GM12878 (cell line): Measurements from ENCODE around the gene OCA2. TPM values are rescaled to one million over a fixed set of nuclear protein-coding genes. Genes with fewer than 3 reads are reported as not detected.

Experiments used
- ATAC-seq: fragments of 200-7000 bp; cut with Tn5 transposase; 3 replicates; pipeline ENCODE4 v1.9.1; 2020; ENCODE audit warnings: mild to moderate bottlenecking, moderate library complexity
- BruUV-seq: library from RNA; stranded (reverse); fragments of 400-500 nt; replicated peaks from 2 replicates; lab custom pipeline; 2021; lab: Mats Ljungman, UMichigan
- CTCF ChIA-PET: fragments of 300-600 bp; sonication (Branson Sonifier 250); formaldehyde crosslinking; extraction: SDS; loops from one replicate; lab custom pipeline; 2021; ENCODE audit warnings: inconsistent platforms; lab: Yijun Ruan, JAX
- POLR2A ChIA-PET: fragments of 350-600 bp; formaldehyde crosslinking; extraction: SDS; loops from one replicate; lab custom pipeline; 2021; ENCODE audit warnings: inconsistent platforms; lab: Charles Lee
- RAD21 ChIA-PET: fragments of 300-600 bp; sonication (Branson Sonifier 250); formaldehyde crosslinking; loops from one replicate; lab custom pipeline; 2023; ENCODE audit warnings: antibody characterized with exemption; ENCODE audit not compliant: unreplicated experiment; lab: Charles Lee
- SMC1A ChIA-PET: fragments of 300-600 bp; sonication (Branson Sonifier 250); formaldehyde crosslinking; loops from one replicate; lab custom pipeline; 2023; ENCODE audit not compliant: unreplicated experiment, uncharacterized antibody; lab: Charles Lee
- DNase-seq: peaks from one replicate; pipeline ENCODE4 v3.0.0-alpha.2; 2011; ENCODE audit warnings: low read depth, low spot score
- FAIRE-seq: peaks from 3 replicates; lab custom pipeline; 2011; peaks lifted over from hg19 to GRCh38; lab: Jason Lieb, UNC
- H2AFZ ChIP-seq: 2 replicates; pipeline ENCODE4 v1.6.0; 2011; ENCODE audit warnings: low read depth, low read length, control low read depth; ENCODE audit not compliant: control insufficient read depth
- H3K27ac ChIP-seq: 2 replicates; pipeline ENCODE4 v1.5.1; 2011; ENCODE audit warnings: control low read depth; ENCODE audit not compliant: control insufficient read depth, insufficient read depth
- H3K27me3 ChIP-seq, 2 experiments: replicated peaks in 1 of 2; 2 replicates each; pipeline versions ENCODE4 v1.6.0 to v1.6.1; 2011; ENCODE audit warnings: low read length in 1 of 2; ENCODE audit not compliant: control insufficient read depth in 2 of 2, insufficient read depth in 2 of 2
- H3K36me3 ChIP-seq, 2 experiments: 2 replicates each; pipeline ENCODE4 v1.5.1; 2011; ENCODE audit warnings: low read length in 1 of 2; ENCODE audit not compliant: control insufficient read depth in 2 of 2, insufficient read depth in 2 of 2
- H3K4me1 ChIP-seq: 2 replicates; pipeline ENCODE4 v1.6.1; 2011; ENCODE audit warnings: mild to moderate bottlenecking, low read length, moderate library complexity, mixed read lengths; ENCODE audit not compliant: control insufficient read depth, insufficient read depth
- H3K4me2 ChIP-seq: 2 replicates; pipeline ENCODE4 v1.6.0; 2011; ENCODE audit warnings: control low read depth; ENCODE audit not compliant: control insufficient read depth, insufficient read depth
- H3K4me3 ChIP-seq: fragments of 200-600 bp; sonication (generic); 2 replicates; pipeline ENCODE4 v1.5.1; 2016
- H3K79me2 ChIP-seq: 2 replicates; pipeline ENCODE4 v1.6.0; 2011; ENCODE audit warnings: low read length; ENCODE audit not compliant: control insufficient read depth, insufficient read depth
- H3K9ac ChIP-seq: 2 replicates; pipeline ENCODE4 v1.8.0; 2011; ENCODE audit warnings: low read length, control low read depth, mixed read lengths; ENCODE audit not compliant: control insufficient read depth, insufficient read depth
- H3K9me3 ChIP-seq: replicated peaks from 3 replicates; pipeline ENCODE4 v1.5.1; 2011; ENCODE audit warnings: mild to moderate bottlenecking, low read length; ENCODE audit not compliant: control insufficient read depth, insufficient read depth
- H4K20me1 ChIP-seq: 2 replicates; pipeline ENCODE4 v1.6.0; 2011; ENCODE audit not compliant: control insufficient read depth, insufficient read depth
- BHLHE40 ChIP-seq, 2 experiments: fragments of 450-650 bp in 1 of 2; IDR thresholded peaks; 2 replicates each; pipeline ENCODE4 v1.6.1; 2011 to 2017; ENCODE audit warnings: low read depth in 2 of 2, borderline replicate concordance in 1 of 2, improper control_type of control experiment in 1 of 2, low read length in 1 of 2, mild to moderate bottlenecking in 1 of 2
- CHD4 ChIP-seq: fragments of 200-600 bp; sonication (generic); IDR thresholded peaks from 2 replicates; pipeline ENCODE4 v1.6.1; 2016; ENCODE audit warnings: mild to moderate bottlenecking
- EP300 ChIP-seq, 2 experiments: fragments of 150-350 bp in 1 of 2; IDR thresholded peaks; 2 replicates each; pipeline ENCODE4 v1.6.1; 2011 to 2012; ENCODE audit warnings: low read depth in 2 of 2, low read length in 2 of 2, borderline replicate concordance in 1 of 2, improper control_type of control experiment in 1 of 2, inconsistent platforms in 1 of 2; ENCODE audit not compliant: control insufficient read depth in 1 of 2
- FOS ChIP-seq: IDR thresholded peaks from 3 replicates; pipeline ENCODE4 v1.6.1; 2011; ENCODE audit warnings: borderline replicate concordance; ENCODE audit not compliant: insufficient read length; ENCODE audit errors: extremely low read depth
- HCFC1 ChIP-seq: fragments of 150-350 bp; IDR thresholded peaks from 2 replicates; pipeline ENCODE4 v1.6.1; 2014; ENCODE audit warnings: low read length
- NFYA ChIP-seq: IDR thresholded peaks from 2 replicates; pipeline ENCODE4 v1.6.1; 2011; ENCODE audit warnings: low read depth, mild to moderate bottlenecking, low read length, improper control_type of control experiment, borderline replicate concordance
- SMC3 ChIP-seq: IDR thresholded peaks from 2 replicates; pipeline ENCODE4 v1.6.1; 2011; ENCODE audit warnings: low read length, improper control_type of control experiment, borderline replicate concordance
- WRNIP1 ChIP-seq: IDR thresholded peaks from 2 replicates; pipeline ENCODE4 v1.6.1; 2011; ENCODE audit warnings: low read depth, low read length, improper control_type of control experiment, borderline replicate concordance
- WGBS: methylation state at CpG from one replicate; pipeline ENCODE4 v1.1.6; 2016; ENCODE audit warnings: low lambda C conversion rate; ENCODE audit not compliant: insufficient replicate concordance, insufficient coverage; ENCODE audit errors: missing lambda C conversion rate; 5-methylcytosine and 5-hydroxymethylcytosine counted together
- in situ Hi-C: fragments of 300-500 bp; cut with MboI; formaldehyde crosslinking; loops from 9 replicates; pipeline ENCODE4 v1.14.3; 2018; ENCODE audit warnings: mixed read lengths
- intact Hi-C: fragments of 100-400 bp; cut with micrococcal nuclease; formaldehyde crosslinking; loops from one replicate; pipeline ENCODE4 v1.14.2; 2022; ENCODE audit not compliant: unreplicated experiment
- polyA plus RNA-seq, 11 experiments: library from polyadenylated mRNA; depleted of rRNA in 4 of 11; unstranded in 6 of 11; stranded (reverse) in 5 of 11; fragments of >200 nt; fragmentation: Nextera tagmentation in 4 of 11; fragmentation: Illumina TruSeq in 1 of 11; extraction: Ambion mirVana in 4 of 11; extraction: Trizol in 1 of 11; gene quantifications; 1 replicate in 1 of 11; 2 replicates in 10 of 11; pipeline versions ENCODE4 v1.2.1 to v1.2.3, GENCODE V29; 2011 to 2016; ENCODE audit warnings: inconsistent platforms in 2 of 11, missing spikeins in 2 of 11, low read depth in 1 of 11
- total RNA-seq, 4 experiments: library from RNA; depleted of rRNA in 3 of 4; stranded (reverse); fragments of >200 nt in 3 of 4; fragmentation: Illumina TruSeq in 1 of 4; extraction: Trizol in 1 of 4; gene quantifications; 2 replicates each; pipeline versions ENCODE4 v1.2.1 to v1.2.3, GENCODE V29; 2013 to 2021
- TF ChIP-seq, protein P1 (sequence below): fragments of 450-650 bp; IDR thresholded peaks from 2 replicates; pipeline ENCODE4 v1.6.1; 2017; ENCODE audit warnings: mild to moderate bottlenecking, low read depth, inconsistent platforms; ENCODE audit not compliant: poor library complexity, severe bottlenecking
- TF ChIP-seq, protein P2 (sequence below): fragments of 450-650 bp; IDR thresholded peaks from 2 replicates; pipeline ENCODE4 v1.6.1; 2017; ENCODE audit warnings: antibody characterized with exemption, mild to moderate bottlenecking, moderate library complexity
- TF ChIP-seq, protein P3 (sequence below): fragments of 450-650 bp; conservative IDR thresholded peaks from 2 replicates; pipeline ENCODE4 v1.6.1; 2017; ENCODE audit warnings: mild to moderate bottlenecking, moderate library complexity

OCA2 gene
- total and polyA plus RNA-seq, 10 of the 15 experiments (the other 5 are each of a cell fraction or from before 2014, with no cell fraction given): 0.04 to 1.8 TPM; not detected in 8

DNA sequence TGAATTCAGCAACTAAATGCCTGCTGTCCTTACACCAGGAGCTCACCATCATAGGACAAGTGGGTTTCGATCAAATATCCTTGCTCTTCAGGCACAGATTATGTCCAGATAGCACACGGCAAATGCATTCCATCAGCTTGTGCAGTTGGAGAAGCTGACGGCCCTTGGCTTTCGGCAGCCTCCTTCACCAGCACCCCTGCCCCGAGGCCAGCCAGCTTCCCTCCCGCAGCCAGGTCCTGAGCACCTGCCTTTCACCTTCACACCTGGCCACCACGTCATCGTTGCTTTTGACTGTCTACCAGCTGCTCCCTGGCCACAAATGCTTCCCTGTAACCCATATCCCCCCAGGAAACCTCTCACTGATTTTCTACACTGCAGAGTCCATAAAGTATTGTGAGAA lies 355.5 kb downstream of the OCA2 start (continued):
- TF ChIP-seq, protein P1, sequence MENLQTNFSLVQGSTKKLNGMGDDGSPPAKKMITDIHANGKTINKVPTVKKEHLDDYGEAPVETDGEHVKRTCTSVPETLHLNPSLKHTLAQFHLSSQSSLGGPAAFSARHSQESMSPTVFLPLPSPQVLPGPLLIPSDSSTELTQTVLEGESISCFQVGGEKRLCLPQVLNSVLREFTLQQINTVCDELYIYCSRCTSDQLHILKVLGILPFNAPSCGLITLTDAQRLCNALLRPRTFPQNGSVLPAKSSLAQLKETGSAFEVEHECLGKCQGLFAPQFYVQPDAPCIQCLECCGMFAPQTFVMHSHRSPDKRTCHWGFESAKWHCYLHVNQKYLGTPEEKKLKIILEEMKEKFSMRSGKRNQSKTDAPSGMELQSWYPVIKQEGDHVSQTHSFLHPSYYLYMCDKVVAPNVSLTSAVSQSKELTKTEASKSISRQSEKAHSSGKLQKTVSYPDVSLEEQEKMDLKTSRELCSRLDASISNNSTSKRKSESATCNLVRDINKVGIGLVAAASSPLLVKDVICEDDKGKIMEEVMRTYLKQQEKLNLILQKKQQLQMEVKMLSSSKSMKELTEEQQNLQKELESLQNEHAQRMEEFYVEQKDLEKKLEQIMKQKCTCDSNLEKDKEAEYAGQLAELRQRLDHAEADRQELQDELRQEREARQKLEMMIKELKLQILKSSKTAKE: no peak
- no peak for TF ChIP-seq EP300 (IDR thresholded peaks at IDR 0.05; ENCODE audit: borderline replicate concordance in 1 of 2, control insufficient read depth in 1 of 2, low read depth in 2 of 2, low read length in 2 of 2)
- TF ChIP-seq, protein P2, sequence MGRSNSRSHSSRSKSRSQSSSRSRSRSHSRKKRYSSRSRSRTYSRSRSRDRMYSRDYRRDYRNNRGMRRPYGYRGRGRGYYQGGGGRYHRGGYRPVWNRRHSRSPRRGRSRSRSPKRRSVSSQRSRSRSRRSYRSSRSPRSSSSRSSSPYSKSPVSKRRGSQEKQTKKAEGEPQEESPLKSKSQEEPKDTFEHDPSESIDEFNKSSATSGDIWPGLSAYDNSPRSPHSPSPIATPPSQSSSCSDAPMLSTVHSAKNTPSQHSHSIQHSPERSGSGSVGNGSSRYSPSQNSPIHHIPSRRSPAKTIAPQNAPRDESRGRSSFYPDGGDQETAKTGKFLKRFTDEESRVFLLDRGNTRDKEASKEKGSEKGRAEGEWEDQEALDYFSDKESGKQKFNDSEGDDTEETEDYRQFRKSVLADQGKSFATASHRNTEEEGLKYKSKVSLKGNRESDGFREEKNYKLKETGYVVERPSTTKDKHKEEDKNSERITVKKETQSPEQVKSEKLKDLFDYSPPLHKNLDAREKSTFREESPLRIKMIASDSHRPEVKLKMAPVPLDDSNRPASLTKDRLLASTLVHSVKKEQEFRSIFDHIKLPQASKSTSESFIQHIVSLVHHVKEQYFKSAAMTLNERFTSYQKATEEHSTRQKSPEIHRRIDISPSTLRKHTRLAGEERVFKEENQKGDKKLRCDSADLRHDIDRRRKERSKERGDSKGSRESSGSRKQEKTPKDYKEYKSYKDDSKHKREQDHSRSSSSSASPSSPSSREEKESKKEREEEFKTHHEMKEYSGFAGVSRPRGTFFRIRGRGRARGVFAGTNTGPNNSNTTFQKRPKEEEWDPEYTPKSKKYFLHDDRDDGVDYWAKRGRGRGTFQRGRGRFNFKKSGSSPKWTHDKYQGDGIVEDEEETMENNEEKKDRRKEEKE: no peak

DNA sequence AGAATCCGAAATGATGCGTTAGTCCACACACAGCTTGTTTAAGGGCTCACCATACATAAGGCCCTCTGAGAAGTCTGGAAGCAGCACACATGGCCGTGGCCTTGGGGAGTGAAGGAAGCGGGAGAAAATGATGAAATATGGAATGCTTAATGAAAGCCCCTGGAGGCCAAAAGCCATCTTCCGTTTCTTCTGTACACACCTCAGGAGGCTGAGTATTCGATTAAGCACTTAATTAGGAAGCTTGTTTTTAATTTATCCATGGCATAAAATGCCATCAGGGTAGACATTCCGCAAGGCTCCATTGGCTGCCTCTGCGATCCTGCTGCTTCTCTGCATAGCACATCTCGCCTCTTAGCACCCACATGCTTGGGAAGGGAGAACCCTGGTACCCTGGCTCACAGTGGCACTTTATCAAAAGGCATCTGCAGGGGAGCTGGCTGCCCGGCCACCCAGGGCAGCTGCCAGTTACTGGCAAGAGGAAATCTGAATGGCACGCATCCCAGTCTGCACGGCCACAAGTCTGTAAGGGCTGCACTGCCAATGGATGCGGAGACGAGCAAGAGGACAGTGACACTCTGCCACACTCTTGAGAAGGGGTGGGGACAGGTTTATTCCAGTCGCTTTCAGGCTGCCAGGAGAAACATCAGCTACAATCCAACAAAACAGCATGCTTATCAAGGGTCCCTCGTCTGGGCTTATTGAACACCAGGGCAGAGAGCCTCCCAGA lies 356.2 kb downstream of the OCA2 start:
- intact Hi-C loops: no loop called here
- no peak for ATAC-seq
- no peak overlapping the region for H3K4me3 ChIP-seq
- H4K20me1 ChIP-seq: no peaks in the 10 kb centered on the region
- DNase-seq: no peak
- H3K27ac ChIP-seq: no peak overlapping the region
- FAIRE-seq: no peak
- in situ Hi-C loops: no loop called here
- H3K27me3 ChIP-seq: no peaks in the 10 kb centered on the region
- SMC1A ChIA-PET: no interaction called here
- H3K4me1 ChIP-seq: no peaks in the 10 kb centered on the region
- BruUV-seq: no TSS peak
- WGBS: 29% methylated on average over 16 of the region's 16 CpGs
- RAD21 ChIA-PET: no interaction called here
- no peaks in the 10 kb centered on the region; the same call in 2 of the 3 replicates for H3K9me3 ChIP-seq
- POLR2A ChIA-PET: no interaction called here
- H3K36me3 ChIP-seq: no peaks in the 10 kb centered on the region
- no peak overlapping the region for H3K9ac ChIP-seq
- H3K4me2 ChIP-seq: no peak overlapping the region
- H3K79me2 ChIP-seq: no peaks in the 10 kb centered on the region
- CTCF ChIA-PET: interaction anchor here (0.6 kb wide), 1 partner anchor 42 kb away, joined by 3 read pairs; no protein-coding TSS in a partner anchor
- no peak overlapping the region for H2AFZ ChIP-seq
- TF ChIP-seq WRNIP1 (no peak), BHLHE40 (IDR thresholded peaks at IDR 0.05; ENCODE audit: borderline replicate concordance in 1 of 2, low read depth in 2 of 2, low read length in 1 of 2) (no peak), SMC3 (no peak), FOS (no peak), CHD4 (no peak), HCFC1 (no peak), NFYA (no peak)
- TF ChIP-seq, protein P3, sequence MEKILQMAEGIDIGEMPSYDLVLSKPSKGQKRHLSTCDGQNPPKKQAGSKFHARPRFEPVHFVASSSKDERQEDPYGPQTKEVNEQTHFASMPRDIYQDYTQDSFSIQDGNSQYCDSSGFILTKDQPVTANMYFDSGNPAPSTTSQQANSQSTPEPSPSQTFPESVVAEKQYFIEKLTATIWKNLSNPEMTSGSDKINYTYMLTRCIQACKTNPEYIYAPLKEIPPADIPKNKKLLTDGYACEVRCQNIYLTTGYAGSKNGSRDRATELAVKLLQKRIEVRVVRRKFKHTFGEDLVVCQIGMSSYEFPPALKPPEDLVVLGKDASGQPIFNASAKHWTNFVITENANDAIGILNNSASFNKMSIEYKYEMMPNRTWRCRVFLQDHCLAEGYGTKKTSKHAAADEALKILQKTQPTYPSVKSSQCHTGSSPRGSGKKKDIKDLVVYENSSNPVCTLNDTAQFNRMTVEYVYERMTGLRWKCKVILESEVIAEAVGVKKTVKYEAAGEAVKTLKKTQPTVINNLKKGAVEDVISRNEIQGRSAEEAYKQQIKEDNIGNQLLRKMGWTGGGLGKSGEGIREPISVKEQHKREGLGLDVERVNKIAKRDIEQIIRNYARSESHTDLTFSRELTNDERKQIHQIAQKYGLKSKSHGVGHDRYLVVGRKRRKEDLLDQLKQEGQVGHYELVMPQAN: no peak
